Stimulated activated CD4-positive, alpha-beta T cell treated with anti-CD3 and anti-CD28 coated beads, TNF-alpha, amount 100 ng/mL, for 1 hour (primary cell): ENCODE measurements around the gene CLEC3B.
"Not testable (repeated sequence)": the region's sequence is repeated elsewhere in the genome, so short reads cannot be mapped to it uniquely, and the experiment has no call there.

Experiments used
- DNase-seq, 3 donors: peaks; one replicate each; pipeline ENCODE4 v3.0.0-alpha.2; 2020; ENCODE audit warnings: low read depth in 3 of 3, low spot score in 1 of 3

The CLEC3B gene

DNA sequence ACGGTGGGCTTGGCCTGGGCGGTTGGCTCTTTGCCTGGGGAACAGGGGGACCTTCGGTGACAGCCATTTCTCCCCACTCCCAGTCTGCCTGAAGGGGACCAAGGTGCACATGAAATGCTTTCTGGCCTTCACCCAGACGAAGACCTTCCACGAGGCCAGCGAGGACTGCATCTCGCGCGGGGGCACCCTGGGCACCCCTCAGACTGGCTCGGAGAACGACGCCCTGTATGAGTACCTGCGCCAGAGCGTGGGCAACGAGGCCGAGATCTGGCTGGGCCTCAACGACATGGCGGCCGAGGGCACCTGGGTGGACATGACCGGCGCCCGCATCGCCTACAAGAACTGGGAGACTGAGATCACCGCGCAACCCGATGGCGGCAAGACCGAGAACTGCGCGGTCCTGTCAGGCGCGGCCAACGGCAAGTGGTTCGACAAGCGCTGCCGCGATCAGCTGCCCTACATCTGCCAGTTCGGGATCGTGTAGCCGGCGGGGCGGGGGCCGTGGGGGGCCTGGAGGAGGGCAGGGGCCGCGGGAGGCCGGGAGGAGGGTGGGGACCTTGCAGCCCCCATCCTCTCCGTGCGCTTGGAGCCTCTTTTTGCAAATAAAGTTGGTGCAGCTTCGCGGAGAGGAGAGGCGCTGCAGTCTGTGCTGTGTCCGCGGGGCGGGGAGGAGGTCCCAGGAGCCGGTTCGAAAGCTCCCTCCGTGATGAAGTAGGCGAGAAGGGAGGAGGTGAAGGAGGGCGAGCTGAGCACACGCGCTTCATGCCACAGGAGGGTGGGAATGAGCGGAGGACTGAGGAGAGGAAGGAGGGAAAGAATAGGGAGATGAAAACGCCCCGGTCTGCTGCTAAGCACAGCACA, 9.6 kb downstream of the CLEC3B start:
- DNase-seq = no peak

DNA sequence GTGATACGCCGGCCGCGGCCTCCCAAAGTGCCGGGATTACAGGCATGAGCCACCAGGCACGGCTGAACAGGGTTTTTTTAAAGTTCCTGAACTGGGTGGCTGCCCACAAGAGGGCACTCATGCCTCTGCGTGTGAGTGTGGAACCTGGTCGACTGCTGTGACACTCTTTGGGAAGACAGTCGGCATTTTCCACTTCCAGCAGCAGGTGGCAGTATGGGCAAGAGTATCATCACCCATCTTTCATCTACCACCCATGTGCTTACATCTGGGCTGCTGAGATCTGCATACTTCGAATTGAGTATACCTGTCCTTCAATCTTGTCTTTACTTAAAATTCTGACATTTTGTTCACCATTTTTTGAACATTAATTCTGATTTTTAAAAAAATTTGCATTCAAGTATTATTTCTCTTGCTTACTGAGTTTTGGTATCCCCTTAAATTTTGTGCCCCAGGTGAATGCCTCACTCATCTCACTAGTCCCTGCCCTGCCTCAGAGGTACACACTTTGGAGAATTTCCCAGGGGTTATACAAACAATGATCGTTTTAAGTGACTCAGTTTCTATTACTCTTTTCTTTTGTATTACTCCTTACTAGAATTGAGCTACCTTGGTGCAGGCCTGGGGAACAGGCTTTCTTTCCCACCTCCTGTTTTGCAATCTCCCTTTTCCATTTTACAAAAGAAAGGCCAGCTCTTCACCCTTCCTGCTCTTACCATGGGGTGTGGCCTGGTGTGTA, 11.8 kb downstream of the CLEC3B start:
- DNase-seq = peak; percentile 76 to 81 (median 79)

- DNase-seq = no peak
Measured at GRCh38 chr3:45041666-45042065, 15.6 kb downstream of the CLEC3B start.

GRCh38 chr3:45042162-45042561, 16.1 kb downstream of the CLEC3B start:
- no peak for DNase-seq

- no peak for DNase-seq
Measured at GRCh38 chr3:45043728-45044299, 17.7 kb downstream of the CLEC3B start.

GRCh38 chr3:45048244-45048643, 22.1 kb downstream of the CLEC3B start:
- no peak for DNase-seq

GRCh38 chr3:45049807-45050206, 23.7 kb downstream of the CLEC3B start:
- DNase-seq = no peak

- no peak for DNase-seq
Measured at GRCh38 chr3:45051685-45052084, 25.6 kb downstream of the CLEC3B start.

DNA sequence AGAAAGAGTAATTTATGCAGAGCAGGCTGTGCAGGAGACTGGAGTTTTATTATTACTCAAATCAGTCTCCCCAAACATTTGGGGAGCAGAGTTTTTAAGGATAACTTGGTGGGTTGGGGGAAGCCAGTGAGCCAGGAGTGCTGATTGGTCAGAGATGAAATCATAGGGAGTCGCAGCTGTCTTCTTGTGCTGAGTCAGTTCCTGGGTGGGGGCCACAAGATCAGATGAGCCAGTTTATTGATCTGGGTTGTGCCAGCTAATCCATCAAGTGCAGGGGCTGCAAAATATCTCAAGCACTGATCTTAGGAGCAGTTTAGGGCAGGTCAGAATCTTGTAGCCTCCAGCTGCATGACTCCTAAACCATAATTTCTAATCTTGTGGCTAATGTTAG, 27.7 kb downstream of the CLEC3B start:
- not testable (repeated sequence) for DNase-seq

DNA sequence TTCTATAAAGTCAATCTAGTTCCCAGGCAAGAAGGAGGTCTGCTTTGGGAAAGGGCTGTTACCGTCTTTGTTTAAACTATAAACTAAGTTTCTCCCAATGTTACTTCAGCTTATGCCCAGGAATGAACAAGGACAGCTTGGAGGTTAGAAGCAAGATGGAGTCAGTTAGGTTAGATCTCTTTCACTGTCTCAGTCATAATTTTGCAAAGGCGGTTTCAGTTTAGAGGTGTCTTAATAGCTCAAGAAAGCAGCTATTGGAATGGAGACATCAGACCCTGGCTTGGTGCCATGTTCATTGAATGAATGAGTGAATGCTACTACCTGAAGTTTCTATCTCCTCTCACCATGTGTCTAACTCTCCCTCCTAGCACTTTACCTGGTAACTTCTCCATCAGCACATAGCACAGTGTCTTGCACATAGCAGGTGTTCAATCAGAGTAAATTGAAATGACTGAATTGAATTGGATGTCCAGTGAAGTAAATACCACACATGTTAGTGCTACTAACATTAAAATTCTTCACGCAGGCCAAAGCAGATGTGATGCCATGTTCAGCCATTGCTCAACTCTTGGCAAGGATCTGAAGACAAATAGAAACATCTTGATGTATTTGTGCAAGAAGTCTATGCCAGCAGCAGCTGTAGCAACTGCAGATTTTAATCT, 28.2 kb downstream of the CLEC3B start:
- DNase-seq = no peak

DNA sequence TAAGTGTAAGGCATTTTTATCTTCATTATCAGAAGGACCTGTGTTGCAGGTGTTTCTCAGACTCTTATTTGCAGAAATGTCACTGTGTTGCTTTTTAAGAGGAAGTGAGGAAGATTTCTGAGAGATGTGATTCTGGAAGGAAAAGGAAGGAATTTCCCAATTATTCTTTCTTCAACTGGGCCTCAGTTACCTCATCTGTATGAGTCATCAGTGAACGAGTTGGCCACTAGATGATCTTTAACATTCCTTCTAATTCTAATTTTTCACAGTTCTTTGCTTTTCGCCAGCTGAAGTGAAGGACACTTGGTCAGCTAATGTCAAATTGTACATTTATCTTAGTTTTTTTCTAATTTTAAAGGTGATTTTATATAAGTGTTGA, 28.9 kb downstream of the CLEC3B start:
- DNase-seq = no peak

- DNase-seq = no peak
Measured at GRCh38 chr3:45055411-45056143, 29.5 kb downstream of the CLEC3B start.

GRCh38 chr3:45056608-45057301, 30.7 kb downstream of the CLEC3B start:
- no peak for DNase-seq

GRCh38 chr3:45057557-45057956, 31.5 kb downstream of the CLEC3B start:
- no peak for DNase-seq

GRCh38 chr3:45059132-45059531, 33.0 kb downstream of the CLEC3B start:
- no peak for DNase-seq

DNA sequence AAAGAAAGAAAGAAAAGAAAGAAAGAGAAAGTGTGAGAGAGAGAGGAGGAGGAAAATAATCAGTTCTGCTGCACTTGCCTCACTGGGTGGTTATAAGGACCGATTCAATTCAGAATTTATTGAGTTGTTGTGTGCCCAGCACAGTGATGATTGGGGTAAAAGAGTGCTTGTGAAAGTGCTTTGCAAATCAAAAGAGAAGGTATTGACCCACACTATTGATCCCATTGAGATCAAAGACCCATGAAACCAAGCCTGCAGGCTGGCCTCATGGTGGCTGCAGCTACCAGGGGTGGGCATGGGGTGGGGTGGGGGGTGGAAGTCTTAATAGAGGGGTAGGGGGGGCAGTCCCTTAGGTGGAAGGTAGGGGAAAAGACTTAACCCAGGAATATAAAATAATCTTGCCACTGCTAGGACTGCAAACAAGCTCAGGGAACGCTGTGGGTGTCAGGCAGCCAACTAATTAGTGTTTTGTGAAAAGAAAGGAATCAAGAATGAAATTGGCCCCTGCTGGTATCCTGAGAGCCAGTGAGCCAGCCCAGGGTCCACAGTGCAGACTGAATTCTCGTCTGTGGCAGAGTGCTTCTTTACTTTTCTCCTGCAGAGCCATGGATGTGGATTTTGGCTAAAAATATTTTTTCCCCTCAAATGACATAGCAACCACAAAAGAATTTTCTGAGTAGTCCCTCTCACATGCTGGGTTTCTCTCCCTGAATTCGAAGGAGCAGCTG, 34.2 kb downstream of the CLEC3B start:
- no peak for DNase-seq

DNA sequence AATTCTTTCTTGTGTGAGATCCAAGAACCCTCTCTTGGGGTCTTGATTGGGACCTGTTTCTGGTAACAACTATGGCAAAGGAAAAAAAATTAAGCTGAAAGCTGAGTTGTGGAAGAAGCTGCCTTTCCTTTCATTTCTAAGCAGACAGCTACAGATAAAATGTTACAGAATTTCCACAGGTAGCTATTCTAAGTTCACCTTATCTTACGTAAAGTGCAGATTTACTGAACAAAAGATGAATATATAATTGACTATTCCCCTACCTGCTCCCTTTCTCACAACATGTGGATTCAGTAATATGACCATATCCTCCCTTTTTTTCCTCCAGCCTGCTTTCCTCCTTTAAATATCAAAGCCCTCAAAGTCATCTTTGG, 36.6 kb downstream of the CLEC3B start:
- DNase-seq = no peak

GRCh38 chr3:45064512-45065372, 38.6 kb downstream of the CLEC3B start:
- peak in 1 of 3 donors; percentile 16 for DNase-seq

DNA sequence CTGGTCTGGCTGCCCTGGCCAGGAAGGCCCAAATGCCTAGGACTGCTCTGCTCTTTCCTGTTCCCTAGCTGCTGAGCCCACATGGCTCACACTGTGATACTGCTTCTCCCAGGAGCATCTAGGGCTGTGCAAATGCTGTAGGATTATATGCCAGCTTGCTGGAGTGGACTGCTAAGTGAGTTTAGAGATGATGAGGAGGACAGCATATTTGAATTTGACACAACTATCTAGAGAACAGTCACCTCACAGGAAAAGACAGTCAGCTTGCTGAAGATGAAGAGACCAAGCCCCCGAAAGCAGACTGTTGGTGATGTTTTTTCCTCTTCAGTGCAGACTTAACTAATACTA, 39.2 kb downstream of the CLEC3B start:
- no peak for DNase-seq
